ENCODE measurements around the gene NKX1-2.

The NKX1-2 gene

DNA sequence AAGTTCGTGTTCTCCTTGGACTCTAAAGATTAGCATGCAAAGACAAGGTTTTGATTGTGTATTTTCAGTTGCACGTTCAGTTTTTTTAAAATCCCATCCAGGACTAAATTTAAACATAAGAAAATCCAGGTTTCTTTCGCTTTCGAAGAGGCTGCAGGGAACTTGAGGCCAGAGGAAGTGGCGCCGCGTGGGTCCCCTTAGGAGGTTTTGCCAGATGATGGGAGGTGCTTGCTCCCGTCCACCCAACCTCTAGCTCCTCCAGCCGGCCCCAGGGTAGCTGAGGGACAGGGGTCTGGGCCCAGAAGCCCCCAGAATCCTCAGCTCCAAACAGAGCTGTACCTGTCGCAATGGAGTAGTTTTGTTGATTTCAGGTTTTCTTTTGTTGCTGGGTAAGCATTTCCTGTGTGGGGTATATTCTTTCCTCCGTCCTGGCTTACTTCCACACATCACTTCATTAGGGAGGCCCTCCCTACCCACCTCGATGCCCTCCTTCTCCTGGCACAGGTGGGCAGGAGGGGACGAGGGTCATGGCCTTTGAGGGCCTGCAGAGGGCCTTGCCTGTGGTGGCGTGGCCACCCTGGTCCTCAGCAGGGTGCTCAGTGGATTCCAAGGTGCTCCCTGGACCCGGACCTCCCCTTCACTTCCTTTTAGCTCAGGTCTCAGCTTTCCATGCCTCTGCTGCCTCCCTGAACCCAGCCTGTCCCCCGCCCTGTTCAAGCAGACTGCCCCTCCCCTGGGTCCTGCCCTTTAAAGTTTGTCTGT, 44.4 kb upstream of the NKX1-2 start:
- H3K4me3 ChIP-seq (ENCODE audit: low read depth, low read length), result no peak overlapping the region
- TF ChIP-seq, protein P1, sequence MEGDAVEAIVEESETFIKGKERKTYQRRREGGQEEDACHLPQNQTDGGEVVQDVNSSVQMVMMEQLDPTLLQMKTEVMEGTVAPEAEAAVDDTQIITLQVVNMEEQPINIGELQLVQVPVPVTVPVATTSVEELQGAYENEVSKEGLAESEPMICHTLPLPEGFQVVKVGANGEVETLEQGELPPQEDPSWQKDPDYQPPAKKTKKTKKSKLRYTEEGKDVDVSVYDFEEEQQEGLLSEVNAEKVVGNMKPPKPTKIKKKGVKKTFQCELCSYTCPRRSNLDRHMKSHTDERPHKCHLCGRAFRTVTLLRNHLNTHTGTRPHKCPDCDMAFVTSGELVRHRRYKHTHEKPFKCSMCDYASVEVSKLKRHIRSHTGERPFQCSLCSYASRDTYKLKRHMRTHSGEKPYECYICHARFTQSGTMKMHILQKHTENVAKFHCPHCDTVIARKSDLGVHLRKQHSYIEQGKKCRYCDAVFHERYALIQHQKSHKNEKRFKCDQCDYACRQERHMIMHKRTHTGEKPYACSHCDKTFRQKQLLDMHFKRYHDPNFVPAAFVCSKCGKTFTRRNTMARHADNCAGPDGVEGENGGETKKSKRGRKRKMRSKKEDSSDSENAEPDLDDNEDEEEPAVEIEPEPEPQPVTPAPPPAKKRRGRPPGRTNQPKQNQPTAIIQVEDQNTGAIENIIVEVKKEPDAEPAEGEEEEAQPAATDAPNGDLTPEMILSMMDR (IDR thresholded peaks at IDR 0.05; ENCODE audit: borderline replicate concordance, insufficient read depth, low read depth, low read length), result no peak

DNA sequence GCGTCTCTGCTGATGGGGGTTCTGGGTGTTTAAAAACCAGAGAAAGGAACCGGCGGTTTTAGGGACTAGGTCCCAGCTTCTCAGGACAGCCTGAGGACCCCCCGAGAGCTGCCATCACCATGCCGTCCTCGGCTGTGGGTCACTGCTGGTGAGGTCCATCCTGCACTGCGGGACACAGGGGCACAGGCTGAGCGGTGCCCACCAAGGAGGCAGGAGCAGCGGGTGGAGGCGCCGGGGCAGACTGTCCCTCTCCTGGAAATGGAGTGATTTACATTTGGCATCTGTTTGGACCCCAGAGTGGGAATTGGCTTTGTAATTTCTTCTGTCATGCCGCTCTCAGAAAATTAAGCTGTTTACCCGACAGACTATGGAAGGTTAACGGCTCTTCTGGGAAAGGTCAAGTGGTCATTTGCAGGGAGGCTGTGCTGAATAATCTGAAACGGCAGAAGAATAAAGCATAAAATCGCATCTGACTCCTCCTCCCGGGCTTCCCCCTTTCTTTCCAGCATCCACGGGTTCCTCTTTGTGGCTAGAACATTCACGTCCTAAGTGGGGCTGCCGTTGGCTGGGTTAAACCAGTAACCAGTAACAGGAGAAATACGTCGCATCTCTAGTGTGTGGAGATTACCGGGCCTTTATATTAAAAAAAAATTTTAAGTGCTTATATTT, 43.5 kb upstream of the NKX1-2 start:
- TF ChIP-seq, protein P1 (IDR thresholded peaks at IDR 0.05; ENCODE audit: borderline replicate concordance, insufficient read depth, low read depth, low read length), result no peak
- no peak overlapping the region for H3K4me3 ChIP-seq (ENCODE audit: low read depth, low read length)

DNA sequence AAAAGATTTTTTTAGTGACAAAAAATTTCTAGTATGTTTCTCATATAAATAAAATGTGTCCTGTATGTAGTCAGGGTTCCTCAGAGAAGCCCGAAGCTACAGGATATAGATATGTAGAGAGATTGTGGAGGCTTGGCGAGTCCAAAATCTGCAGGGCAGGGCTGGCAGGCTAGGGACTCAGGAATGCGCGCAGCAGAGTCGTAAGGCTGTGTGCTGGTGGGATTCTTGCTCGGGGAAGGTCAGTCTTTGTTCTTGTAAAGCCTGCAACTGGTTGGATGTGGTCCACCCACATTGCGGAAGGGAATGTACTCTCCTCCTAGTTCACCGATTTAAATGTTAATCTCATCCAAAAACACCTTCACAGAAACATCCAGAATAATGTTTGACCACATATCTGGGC, 42.4 kb upstream of the NKX1-2 start:
- H3K4me3 ChIP-seq (ENCODE audit: low read depth, low read length), result no peak overlapping the region
- TF ChIP-seq, protein P1 (IDR thresholded peaks at IDR 0.05; ENCODE audit: borderline replicate concordance, insufficient read depth, low read depth, low read length), result no peak

DNA sequence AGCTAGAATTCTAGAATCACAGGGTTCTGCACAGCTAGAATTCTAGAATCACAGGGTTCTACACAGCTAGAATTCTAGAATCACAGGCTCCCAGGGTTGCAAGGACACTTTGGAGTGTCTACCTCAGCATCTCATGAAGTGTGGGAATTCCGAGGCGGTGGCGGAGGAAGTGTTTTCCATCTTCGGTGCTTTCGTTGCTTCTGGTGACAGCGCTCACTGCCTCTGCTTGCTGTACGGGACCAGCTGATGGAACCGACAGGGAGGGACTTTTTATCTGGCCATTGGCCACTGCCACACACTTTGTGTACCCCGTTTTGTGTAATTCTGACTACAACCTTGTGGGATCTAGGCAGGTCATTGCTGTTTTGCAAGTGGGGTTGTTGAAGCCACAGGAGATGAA, 41.3 kb upstream of the NKX1-2 start:
- TF ChIP-seq, protein P1 (IDR thresholded peaks at IDR 0.05; ENCODE audit: borderline replicate concordance, insufficient read depth, low read depth, low read length), result no peak
- H3K4me3 ChIP-seq (ENCODE audit: low read depth, low read length), result no peak overlapping the region

DNA sequence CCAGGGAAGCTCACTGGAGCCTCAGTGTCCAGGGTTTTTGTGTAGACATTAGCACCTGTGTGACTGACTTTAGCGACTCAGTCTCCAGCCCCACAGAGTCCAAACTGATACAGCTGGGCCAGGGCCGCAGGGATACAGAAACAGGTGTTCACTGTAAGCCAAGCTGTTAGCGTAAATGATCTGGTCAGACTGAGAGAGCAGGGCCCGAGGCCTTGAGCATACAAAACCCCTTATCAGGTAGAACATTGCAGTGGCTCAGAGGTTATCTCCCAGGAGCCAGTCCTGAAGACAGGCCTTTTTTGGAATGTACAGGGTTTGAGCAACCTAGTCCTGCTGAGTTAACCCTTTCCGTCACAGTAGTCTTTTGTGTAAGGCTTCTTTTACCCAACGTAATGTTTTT, 36.8 kb upstream of the NKX1-2 start:
- TF ChIP-seq, protein P1 (IDR thresholded peaks at IDR 0.05; ENCODE audit: borderline replicate concordance, insufficient read depth, low read depth, low read length), result no peak
- no peak overlapping the region for H3K4me3 ChIP-seq (ENCODE audit: low read depth, low read length)

DNA sequence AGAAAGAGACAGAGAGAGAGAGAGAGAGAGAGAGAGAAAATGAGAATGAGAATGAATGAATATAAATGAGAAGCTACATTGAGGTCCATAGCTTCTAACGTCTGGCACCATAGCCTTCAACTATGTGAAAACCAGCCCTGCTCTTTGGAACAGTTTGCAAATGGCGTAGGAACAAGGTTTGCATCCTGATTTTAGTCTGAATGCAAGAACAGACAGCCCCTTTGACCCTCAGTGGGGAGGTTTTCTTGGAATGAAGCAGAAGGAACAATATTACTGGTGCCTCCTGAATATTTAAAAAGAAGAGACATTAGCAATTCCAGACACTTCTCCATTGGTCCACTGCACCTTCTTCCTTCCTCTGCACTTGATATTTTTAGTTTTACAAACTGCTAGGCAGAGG, 34.8 kb upstream of the NKX1-2 start:
- H3K4me3 ChIP-seq (ENCODE audit: low read depth, low read length), result no peak overlapping the region
- TF ChIP-seq, protein P1 (IDR thresholded peaks at IDR 0.05; ENCODE audit: borderline replicate concordance, insufficient read depth, low read depth, low read length), result no peak

DNA sequence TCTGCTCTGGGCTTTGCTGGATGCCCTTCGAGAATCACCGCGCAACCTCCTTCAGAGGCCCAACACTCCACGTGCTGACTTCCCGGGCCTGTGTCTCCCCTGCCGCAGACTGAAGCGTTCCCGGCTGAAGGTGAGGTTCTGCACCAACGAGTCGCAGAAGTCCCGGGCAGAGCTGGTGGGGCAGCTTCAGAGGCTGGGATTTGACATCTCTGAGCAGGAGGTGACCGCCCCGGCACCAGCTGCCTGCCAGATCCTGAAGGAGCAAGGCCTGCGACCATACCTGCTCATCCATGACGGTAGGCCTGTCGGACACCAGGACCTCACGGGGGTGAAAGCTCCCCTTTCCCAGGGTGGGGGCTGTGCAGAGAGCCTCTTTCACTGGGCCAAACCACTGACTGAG, 34.2 kb upstream of the NKX1-2 start:
- TF ChIP-seq, protein P1 (IDR thresholded peaks at IDR 0.05; ENCODE audit: borderline replicate concordance, insufficient read depth, low read depth, low read length), result no peak

More for the DNA sequence above, 34.2 kb upstream of the NKX1-2 start:
- no peak overlapping the region for H3K4me3 ChIP-seq (ENCODE audit: low read depth, low read length)
